GM19455 (cell line): ENCODE measurements around the gene CRMP1.

Experiments used
- ATAC-seq: cut with Tn5 transposase; IDR thresholded peaks from one replicate; pipeline ENCODE4 v1.9.1; 2021; ENCODE audit not compliant: unreplicated experiment

CRMP1 gene

DNA sequence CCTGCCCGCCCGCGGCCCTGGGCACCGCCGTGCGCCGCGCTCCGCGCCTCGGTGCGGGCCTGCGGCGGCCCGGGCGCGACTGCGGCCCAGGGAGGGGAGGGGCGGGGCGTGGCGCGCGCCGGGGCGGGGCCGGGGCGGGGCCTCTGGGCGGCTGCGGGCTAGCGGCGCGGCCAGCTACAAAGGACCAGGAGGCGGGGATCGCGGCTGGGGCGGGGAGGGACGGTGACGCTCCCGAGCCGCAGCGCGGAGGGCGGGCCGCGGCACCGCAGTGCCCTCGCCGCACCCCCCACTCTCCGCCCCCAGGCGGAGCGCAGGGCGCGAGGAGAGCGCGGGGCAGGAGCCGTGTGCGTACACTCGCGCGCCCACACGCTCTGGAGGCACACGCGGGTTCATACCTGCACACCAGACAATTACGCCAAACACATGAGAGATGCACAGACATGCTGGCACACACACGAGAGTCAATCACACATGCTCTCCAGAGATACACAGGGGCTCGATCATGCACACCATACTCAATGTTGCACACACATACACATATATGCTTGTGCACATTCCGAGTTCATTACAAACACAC is at the start of gene CRMP1:
Gene CRMP1 (minus strand): TSS at position 83 of the 577 bp plus-strand sequence. CDS start 117 bp downstream, outside the sequence.
- no peak for ATAC-seq

- ATAC-seq: no peak
Observed at GRCh38 chr4:5941601-5942000, 48.7 kb upstream of the CRMP1 start.

GRCh38 chr4:5940470-5941203 is 47.8 kb upstream of the CRMP1 start:
- ATAC-seq: no peak

DNA sequence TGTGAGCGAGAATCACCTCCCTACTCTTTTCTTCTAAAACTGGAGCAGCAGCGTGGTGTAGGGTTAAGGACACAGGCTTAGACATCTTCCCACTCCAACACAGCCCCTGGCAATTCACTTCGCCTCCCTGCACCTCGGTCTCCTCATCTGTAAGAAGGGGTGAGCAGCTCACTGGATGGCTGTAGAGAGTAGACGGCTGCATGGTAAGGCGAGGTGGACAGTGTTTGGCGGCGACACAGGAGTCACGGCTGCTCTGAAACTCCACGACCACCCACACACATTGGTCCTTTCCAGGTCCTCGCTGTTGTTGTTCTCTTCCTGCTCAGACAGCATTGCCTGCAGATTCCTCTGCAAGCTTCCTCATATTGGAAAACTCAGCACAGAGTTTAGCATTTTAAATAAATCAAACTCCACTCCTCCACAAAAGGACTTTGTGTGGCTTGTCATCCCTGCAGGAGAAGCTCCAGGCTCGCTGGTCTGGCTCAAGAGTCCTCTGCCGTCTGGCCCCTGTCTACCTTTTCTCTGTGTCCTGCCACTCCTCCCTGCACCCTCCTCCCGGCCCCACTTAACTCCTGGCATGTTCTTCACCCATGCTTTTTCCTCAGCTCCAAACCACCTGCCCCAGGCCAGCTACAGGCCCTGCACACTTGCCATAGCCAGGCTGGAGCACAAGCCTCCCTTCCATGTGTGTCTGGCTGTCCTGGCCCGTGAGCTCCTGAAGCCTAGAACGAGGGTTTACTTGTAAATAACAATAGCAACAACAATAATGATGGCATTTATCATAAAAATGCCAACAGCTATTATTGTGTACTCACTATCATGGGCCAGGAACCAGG is 41.3 kb upstream of the CRMP1 start:
- ATAC-seq: no peak

- ATAC-seq: no peak
Observed at GRCh38 chr4:5933116-5933515, 40.2 kb upstream of the CRMP1 start.

- no peak for ATAC-seq
Observed at GRCh38 chr4:5932035-5932568, 39.2 kb upstream of the CRMP1 start.

DNA sequence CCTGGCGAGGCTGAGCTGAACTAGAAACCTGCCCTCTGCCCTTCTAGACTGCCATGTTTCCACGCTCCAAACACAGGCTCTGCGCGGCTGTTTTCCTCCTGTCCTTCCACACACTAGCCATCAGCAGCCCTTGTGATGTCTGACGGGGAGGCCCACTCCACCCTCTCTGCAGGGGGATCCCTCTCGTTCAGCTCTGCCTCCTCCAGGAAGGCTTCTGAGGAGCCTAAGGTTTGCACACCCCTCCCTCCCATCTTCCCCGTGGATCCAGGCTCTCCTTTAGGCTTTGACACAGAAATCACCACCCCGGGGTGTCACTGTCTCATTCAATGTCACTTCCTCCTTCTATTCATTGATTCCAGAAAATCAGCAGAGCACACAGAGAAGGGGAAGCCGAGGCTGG is 38.6 kb upstream of the CRMP1 start:
- ATAC-seq: no peak

DNA sequence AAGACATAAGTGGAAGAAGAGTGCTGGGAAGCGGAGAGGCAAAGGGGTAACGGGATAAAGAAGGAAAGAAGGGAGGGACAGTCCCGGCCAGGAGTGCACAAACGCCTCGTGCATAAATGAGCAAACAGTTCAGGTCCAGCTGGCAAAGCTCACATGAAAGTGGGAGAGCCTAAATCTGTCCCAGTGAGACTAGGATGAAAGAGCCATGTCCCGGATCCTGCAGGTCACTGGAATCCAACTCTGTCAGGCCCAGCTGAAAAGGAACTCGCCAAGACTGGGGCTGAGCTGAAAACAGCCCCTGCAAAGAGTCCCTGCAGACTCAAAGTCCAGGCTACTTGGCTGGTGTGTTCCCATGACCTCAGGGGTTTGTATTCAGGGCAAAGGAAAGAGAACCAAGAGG is 38.0 kb upstream of the CRMP1 start:
- ATAC-seq: no peak

GRCh38 chr4:5930456-5930855 is 37.6 kb upstream of the CRMP1 start:
- no peak for ATAC-seq

DNA sequence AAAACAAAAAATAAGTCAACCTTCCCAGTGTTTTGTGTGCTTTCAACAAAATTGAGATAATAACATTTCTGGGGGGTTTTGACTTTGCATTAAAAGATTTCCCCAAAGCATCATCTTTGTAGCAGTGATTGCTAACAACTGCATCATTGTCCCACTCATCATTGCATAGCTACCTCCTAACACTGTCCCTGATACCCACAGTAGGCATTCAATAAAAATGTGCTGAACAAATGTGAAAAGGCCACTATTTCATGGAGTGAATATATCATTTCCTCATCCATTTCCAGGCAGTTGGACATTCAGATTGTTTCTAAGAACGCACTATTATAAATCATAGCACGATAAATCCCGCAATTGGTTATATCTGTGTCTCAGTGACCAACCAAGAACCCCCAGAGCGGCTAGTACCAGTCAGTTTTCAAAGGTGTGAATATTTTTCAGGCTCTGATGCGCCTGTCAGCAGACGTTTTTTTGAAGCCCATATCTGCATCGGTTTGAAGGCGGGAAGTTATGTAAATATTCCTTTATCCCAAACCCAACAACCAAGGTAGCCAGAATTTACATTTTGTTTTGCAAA is 36.0 kb upstream of the CRMP1 start:
- ATAC-seq: no peak

GRCh38 chr4:5928274-5928673 is 35.4 kb upstream of the CRMP1 start:
- no peak for ATAC-seq

DNA sequence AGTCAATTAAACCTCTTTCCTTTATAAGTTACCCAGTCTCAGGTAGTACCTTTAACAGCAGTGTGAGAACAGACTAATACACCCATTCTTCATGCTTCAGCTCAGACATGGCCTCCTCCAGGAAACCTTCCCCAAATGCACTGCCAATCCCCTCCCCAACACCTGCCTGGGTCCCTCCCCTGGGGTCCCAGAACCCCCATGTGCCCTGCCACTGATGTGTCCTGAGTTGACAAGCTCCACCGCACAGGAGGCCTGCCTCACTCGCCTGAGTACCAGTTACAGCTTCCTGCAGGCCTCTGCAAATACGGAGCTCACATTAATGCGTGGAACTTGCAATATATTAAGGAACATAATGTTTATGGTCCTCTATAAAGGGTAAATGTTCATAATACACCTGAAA is 34.9 kb upstream of the CRMP1 start:
- ATAC-seq: no peak

GRCh38 chr4:5927116-5927515 is 34.2 kb upstream of the CRMP1 start:
- ATAC-seq: no peak

DNA sequence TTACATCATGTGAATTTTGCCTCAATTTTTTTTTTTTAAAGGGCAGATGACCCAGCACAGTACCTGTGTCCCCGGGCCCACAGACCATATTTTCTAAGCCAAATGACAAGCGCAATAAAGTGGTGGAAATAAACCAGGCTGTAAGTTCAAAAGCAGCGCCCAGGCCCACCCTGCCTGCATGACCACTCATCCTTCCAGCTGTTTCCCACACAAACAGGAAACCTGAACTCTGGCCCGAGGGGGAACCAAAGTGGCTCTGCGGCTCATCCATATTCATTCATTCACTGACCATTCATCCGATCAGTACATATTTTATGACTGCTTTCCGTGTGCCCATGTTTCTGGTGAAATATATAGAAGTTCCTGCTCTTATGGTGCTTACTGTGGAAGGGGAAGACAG is 33.7 kb upstream of the CRMP1 start:
- no peak for ATAC-seq

- ATAC-seq: no peak
Observed at GRCh38 chr4:5925419-5926200, 32.7 kb upstream of the CRMP1 start.

DNA sequence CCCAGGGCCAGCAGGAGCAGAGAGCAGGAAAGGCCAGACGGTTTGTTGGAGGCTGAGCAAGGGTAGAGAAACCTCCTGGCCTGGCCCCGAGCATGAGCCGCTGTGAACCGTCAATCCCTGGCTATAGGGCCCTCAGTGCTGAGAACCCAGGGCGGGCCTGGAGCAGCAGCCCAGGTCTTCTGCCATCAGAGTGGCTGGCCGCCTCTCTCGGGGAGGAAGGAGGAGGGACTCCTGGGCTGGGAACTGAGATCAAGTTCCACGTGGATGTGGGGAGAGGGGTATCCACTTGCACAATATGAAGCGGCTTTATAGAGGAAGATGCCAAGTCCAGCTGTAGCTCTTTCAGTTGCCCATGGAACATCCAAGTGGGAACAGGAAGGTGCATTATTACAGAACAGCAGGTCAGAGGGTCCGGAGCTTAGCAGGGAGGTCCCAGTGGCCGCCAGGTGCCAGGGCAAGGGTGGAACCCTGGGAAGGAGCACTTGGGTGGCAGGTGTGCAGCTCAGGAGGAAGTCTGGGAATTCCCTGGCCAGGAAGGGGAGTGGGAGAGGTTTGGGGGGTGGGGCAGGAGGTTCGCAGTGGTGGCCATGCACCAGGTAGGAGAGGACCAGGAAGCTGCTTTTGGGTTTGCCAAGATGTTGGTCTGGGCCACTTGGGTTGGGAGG is 31.7 kb upstream of the CRMP1 start:
- ATAC-seq: no peak

DNA sequence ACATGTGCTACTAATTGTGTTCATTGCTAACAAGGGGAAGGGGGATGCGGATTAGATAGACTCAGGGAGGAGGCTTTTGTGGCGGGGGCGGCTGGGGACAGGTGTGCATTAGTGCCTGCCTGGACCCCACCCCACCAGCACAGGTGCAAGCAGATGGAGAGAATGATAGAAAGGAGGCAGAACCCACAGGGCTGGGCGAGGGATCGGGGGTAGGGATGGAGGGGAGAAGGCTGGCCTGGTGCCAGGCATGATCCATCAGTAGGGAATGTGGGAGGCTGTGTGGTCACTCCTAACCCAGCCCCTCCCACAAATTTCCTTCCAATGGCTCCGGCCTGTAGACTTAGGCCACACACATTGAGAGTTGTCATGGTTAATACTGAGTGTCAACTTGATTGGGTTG is 30.5 kb upstream of the CRMP1 start:
- no peak for ATAC-seq

- ATAC-seq: no peak
Observed at GRCh38 chr4:5922556-5922955, 29.7 kb upstream of the CRMP1 start.

- no peak for ATAC-seq
Observed at GRCh38 chr4:5921981-5922380, 29.1 kb upstream of the CRMP1 start.
